ENCODE data around the gene PIM1.

The PIM1 gene

GRCh38 chr6:37222125-37222967 lies 52.4 kb downstream of the PIM1 start:
- DNase-seq (ENCODE audit: low read depth), result peak; percentile 93

- DNase-seq (ENCODE audit: low read depth), result no peak
These were observed 53.0 kb downstream of the PIM1 start for GRCh38 chr6:37222992-37223391.

Data from EH (cell line).